ENCODE measurements around the gene SETD9. TPM values are rescaled to one million over a fixed set of nuclear protein-coding genes. Genes with fewer than 3 reads are reported as not detected.

The SETD9 gene
- total RNA-seq, 4 donors from 2014 or later = 6.2 to 23.8 (median 8.7) TPM

DNA sequence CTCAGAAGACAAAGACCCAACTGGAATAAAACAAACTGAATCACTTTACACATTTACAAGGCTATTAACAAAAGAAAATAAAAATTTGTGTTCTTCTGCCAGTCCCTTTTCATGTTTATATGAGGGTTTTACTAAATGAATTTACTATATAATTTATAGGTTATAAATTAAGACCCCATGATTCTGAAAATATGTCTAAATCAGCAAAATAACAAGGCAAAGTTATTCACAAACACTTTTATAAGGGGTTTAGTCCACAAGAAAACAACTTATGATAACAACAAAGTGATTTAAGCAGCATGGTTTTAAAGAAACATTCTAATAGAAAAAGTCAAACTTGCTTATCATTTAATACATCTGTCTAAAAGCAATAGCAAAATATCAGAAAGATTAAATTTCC, 37.7 kb downstream of the SETD9 start:
- Histone ChIP-seq H3K4me3 (no peak overlapping the region), H3K9me3 (no peaks in the 10 kb centered on the region), H3K36me3 (peaks cover 0 to 67% (median 0%) of the 10 kb centered on the region in 3 donors), H3K4me1 (peaks cover 0 to 19% (median 4%) of the 10 kb centered on the region in 3 donors), H3K27me3 (no peaks in the 10 kb centered on the region), H3K27ac (no peak overlapping the region)
- intact Hi-C loops (cut with DNase I) = no loop called here
- no peak for TF ChIP-seq POLR2A (IDR thresholded peaks at IDR 0.05)
- TF ChIP-seq, protein P1, sequence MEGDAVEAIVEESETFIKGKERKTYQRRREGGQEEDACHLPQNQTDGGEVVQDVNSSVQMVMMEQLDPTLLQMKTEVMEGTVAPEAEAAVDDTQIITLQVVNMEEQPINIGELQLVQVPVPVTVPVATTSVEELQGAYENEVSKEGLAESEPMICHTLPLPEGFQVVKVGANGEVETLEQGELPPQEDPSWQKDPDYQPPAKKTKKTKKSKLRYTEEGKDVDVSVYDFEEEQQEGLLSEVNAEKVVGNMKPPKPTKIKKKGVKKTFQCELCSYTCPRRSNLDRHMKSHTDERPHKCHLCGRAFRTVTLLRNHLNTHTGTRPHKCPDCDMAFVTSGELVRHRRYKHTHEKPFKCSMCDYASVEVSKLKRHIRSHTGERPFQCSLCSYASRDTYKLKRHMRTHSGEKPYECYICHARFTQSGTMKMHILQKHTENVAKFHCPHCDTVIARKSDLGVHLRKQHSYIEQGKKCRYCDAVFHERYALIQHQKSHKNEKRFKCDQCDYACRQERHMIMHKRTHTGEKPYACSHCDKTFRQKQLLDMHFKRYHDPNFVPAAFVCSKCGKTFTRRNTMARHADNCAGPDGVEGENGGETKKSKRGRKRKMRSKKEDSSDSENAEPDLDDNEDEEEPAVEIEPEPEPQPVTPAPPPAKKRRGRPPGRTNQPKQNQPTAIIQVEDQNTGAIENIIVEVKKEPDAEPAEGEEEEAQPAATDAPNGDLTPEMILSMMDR (IDR thresholded peaks at IDR 0.05) = no peak
- no peak for DNase-seq

DNA sequence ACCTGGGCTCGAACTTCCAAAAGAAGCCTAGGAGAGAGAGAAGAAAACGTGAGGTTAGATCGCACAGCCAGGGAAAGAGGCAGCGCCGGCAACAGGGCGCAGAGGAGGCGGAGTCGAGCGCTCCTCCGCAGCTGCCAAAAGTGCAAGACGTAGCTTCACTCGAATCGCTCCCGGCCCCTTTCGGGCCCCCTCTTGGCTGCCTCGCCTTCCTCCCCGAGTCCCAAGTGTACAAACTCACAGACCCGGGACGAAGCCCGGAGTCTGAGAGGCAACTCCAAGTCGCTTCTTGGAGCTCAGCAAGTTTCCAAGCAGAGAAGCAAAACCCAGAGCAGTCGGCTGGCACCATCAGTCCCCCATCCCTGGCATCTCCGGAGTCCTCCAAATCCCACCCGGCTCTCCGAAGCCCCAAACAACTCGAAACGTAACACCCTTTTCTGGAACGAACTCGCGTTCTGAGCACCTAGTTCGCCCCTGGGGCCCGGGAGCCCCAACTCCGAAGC, 41.3 kb downstream of the SETD9 start:
- Histone ChIP-seq H3K36me3 (peaks cover 0 to 31% (median 0%) of the 10 kb centered on the region in 3 donors), H3K27ac (peak overlapping the region; percentile 87 to 93 (median 92)), H3K4me1 (peaks cover 0 to 24% (median 8%) of the 10 kb centered on the region in 3 donors), H3K27me3 (peaks cover 0 to 19% (median 0%) of the 10 kb centered on the region in 4 donors), H3K9me3 (no peaks in the 10 kb centered on the region), H3K4me3 (peak overlapping the region; percentile 79 to 98 (median 90))
- DNase-seq = no peak
- intact Hi-C loops (cut with DNase I) = no loop called here
- WGBS, 2 donors = 0 to 1% methylated on average over 21 to 25 of the region's 33 CpGs
- TF ChIP-seq POLR2A (IDR thresholded peaks at IDR 0.05) = no peak
- TF ChIP-seq, protein P1 (IDR thresholded peaks at IDR 0.05) = no peak

DNA sequence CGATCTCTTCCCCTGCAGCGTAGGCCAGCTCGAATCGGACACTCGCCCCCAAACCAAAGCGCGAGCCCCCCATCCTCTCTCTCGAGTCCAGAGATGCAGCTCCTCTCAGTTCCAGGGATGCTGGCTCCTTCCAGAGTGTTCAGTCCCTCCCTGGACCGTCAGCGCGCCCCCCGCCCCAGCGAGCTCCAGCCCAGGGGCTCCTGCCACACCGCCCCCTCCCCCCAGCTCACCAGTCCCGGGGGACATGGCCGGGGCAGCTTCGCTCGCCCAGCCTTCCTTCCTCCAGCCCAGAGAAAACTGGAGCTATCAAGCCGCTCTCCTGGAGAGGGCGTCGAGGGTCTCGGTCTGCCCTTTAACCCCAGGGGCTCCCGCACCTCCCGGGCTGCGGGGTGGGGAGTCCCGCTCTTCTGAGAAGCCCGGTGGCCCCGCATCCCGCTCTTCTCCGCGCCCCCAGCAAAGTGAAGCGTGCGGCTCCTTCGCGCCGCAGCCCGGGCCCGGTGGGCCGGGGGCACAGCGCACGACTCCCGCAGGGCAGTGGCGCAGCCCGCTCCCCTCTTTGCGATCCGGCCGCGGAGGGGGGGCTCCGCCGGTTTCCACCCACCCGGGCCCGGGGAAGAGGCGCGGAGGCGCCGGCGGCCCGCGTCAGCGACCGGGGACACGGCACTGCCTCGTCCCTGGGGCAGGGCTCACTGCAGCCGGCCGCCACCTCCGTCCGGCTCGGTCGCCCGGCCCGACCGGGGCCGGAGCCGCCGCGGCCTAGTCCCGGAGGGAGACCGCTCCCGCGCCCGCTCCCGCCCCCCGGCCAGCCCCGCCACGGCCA, 41.9 kb downstream of the SETD9 start:
- no peak for TF ChIP-seq POLR2A (IDR thresholded peaks at IDR 0.05)
- Histone ChIP-seq H3K36me3 (peaks cover 0 to 24% (median 0%) of the 10 kb centered on the region in 3 donors), H3K4me3 (peak overlapping the region; percentile 79 to 98 (median 90)), H3K9me3 (no peaks in the 10 kb centered on the region), H3K27me3 (peaks cover 0 to 19% (median 0%) of the 10 kb centered on the region in 4 donors), H3K27ac (peak overlapping the region; percentile 87 to 93 (median 92)), H3K4me1 (peaks cover 0 to 24% (median 8%) of the 10 kb centered on the region in 3 donors)
- DNase-seq = no peak
- intact Hi-C loops (cut with DNase I) = no loop called here
- WGBS, 2 donors = 3% methylated on average over 7 of the region's 85 CpGs; no CpG with 5 or more reads in 1 of the 2 donors

DNA sequence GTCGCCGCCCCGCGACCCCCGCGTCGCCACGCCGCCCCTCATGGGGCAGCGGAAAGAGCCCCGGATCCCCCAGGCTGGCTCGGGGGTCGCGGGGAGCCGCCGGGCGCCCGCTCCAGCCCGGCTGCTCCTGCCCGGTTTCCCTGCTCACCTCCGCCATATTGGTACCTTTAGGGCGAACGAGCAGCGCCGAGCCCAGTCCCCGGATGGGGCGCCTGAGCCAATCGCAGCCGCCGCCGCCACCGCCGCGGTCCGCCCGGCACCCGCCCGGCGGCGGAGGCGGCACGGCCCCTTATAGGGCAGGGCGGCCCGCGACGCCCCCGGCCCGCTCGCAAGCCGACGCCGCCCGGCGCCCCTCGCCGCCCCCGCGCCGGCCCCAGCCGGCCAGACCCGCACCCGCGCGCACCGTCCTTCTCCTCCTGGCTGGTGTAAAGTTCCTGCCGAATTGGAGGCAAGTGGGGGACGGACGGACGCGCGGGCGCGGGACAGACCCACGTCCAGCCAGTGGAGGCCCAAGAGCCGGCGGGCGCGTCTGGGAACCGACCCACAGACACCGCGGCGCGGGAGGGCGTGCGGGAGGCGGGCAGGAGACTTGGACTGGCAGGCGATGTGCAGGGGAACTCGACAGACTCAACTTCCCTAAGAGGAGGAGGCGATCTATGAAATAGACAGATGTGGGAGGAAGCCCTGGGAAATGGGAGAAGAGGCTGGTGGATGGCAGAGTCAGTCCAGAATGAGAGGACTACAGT, 42.7 kb downstream of the SETD9 start, which contains the start of gene MIER3:
TSS of gene MIER3 (minus strand) at position 178 of the 746 bp plus-strand sequence. CDS start at position 157, 21 bp downstream.
- intact Hi-C loops (cut with DNase I) = no loop called here
- TF ChIP-seq, protein P1 (IDR thresholded peaks at IDR 0.05) = no peak
- TF ChIP-seq POLR2A (IDR thresholded peaks at IDR 0.05) = peak in 1 of 4 donors; percentile 24

DNA sequence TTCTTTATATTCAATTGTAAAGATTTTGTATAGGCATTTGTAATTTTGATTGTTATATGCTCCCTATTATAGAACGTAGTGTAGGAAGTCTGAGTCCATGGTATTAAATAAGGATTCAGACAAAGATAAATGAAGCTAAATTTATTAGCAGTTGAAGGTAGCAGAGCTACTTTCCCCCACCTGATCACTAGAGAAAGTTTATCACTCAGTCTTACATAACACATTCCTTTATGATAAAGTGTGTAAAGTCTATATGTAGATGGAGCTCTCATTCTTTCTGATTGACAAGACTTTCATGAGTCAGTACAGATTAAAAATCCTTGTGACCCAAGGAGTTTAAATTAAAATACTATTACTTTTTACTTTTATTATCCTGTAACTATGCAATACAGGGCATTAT, 44.9 kb downstream of the SETD9 start:
- intact Hi-C loops (cut with DNase I) = no loop called here
- no peak for DNase-seq
- Histone ChIP-seq H3K4me1 (peaks cover 0 to 17% (median 8%) of the 10 kb centered on the region in 3 donors), H3K27ac (no peak overlapping the region), H3K9me3 (no peaks in the 10 kb centered on the region), H3K27me3 (peaks cover 0 to 26% (median 0%) of the 10 kb centered on the region in 4 donors), H3K36me3 (no peaks in the 10 kb centered on the region), H3K4me3 (no peak overlapping the region)
- 97 to 100% methylated on average over 1 of the region's 1 CpG for WGBS, 2 donors
- TF ChIP-seq, protein P1 (IDR thresholded peaks at IDR 0.05) = no peak
- no peak for TF ChIP-seq POLR2A (IDR thresholded peaks at IDR 0.05)

More for the DNA sequence above, 42.7 kb downstream of the SETD9 start, which contains the start of gene MIER3:
- peaks cover 0 to 17% (median 0%) of the 10 kb centered on the region in 3 donors for H3K36me3 ChIP-seq
- peak within 1 kb of the TSS; percentile 79 to 98 (median 90) for H3K4me3 ChIP-seq
- DNase-seq = no peak
- WGBS, 2 donors = 0% methylated on average over 2 to 16 of the region's 89 CpGs
- no peaks in the 10 kb centered on the region for H3K9me3 ChIP-seq
- peaks cover 0 to 24% (median 8%) of the 10 kb centered on the region in 3 donors for H3K4me1 ChIP-seq
- H3K27me3 ChIP-seq = peaks cover 0 to 19% (median 0%) of the 10 kb centered on the region in 4 donors
- H3K27ac ChIP-seq = peak within 1 kb of the TSS; percentile 87 to 93 (median 92)

All from esophagus squamous epithelium (tissue), 5 donors.